DMS53 (cell line): Measurements from ENCODE around the gene ARL11.
"Not testable (repeated sequence)": the region's sequence is repeated elsewhere in the genome, so short reads cannot be mapped to it uniquely, and the experiment has no call there.

Experiments used
- DNase-seq: peaks from one replicate; lab custom pipeline; 2025; lab: John Stamatoyannopoulos, UW

Gene ARL11

DNA sequence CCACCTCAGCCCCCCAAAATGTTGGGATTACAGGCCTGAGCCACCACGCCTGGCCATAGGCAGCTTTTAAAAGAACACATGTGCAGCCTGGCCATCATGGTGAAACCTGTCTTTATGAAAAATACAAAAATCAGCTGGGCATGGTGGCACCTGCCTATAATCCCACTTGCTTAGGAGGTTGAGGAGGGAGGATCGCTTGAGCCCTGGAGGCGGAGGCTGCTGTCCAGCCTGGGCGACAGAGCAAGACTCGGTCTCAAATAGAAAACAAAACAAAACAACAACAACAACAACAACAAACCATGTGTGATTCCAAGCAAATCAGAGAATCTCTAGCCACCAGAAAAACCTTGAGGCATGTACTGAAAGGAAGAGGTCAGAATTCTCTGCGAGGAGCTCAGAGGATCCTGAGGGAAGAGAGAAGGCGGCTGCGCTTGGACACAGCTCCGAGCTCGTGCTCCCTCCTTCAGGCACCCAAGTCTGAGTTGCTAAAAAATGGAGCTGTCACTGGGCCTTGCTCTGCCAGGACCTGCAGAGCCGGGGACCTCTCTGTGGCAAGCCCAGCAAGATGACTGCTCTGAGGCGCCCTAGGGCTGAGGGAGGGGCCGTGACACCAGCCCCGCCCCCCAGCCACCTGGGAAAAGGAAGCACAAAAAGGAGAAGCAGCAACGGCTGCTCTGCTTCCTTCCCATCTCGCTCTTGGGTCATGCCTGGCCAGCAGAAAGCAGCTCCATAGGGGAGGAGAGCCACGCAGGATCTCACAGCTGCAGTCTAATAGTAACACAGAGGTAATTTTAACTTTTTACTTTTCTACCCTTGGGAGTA lies at the start of gene ARL11:
Gene ARL11, plus strand, starts transcription at position 677 of the 822 bp plus-strand sequence. CDS start 1,941 bp downstream, outside the sequence.
- DNase-seq, result no peak

DNA sequence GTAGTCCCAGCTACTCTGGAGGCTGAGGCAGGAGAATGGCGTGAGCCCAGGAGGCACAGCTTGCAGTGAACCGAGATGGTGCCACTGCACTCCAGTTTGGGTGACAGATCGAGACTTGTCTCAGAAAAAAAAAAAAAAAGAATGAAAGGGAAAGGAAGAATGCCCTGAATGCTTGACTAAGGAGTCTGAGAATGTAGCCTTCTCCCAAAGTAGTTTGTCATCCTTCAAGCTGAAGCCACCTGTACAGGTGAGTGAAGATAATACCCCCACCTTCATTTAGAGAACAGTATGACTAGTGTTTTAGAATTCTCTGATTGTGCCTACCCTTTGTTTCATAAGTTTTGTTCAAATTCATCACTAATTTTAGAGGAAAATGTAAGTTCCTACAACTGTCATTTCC lies 48.8 kb upstream of the ARL11 start:
- DNase-seq, result no peak

GRCh38 chr13:49580980-49581680 lies 47.2 kb upstream of the ARL11 start:
- no peak for DNase-seq

DNA sequence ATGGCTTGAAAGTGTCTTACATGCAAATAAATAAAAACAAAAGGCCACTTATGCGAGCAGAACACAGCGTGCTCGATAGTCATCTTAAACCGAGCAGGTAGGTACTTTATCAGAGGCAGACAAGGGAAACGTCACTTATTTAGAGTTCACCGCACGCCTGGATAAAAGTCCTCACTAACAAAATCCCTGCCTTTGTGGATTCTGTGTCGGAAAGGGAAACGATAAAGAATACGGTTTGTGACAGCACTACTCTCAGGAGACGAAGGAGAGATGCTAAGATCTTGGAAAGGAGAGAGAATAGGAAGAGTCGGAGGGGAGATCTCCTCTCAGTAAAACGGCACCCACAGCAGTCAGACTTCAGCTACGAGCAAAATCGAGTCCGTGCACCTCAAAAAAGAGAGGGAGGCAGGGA lies 43.5 kb upstream of the ARL11 start:
- DNase-seq, result peak; percentile 35

DNA sequence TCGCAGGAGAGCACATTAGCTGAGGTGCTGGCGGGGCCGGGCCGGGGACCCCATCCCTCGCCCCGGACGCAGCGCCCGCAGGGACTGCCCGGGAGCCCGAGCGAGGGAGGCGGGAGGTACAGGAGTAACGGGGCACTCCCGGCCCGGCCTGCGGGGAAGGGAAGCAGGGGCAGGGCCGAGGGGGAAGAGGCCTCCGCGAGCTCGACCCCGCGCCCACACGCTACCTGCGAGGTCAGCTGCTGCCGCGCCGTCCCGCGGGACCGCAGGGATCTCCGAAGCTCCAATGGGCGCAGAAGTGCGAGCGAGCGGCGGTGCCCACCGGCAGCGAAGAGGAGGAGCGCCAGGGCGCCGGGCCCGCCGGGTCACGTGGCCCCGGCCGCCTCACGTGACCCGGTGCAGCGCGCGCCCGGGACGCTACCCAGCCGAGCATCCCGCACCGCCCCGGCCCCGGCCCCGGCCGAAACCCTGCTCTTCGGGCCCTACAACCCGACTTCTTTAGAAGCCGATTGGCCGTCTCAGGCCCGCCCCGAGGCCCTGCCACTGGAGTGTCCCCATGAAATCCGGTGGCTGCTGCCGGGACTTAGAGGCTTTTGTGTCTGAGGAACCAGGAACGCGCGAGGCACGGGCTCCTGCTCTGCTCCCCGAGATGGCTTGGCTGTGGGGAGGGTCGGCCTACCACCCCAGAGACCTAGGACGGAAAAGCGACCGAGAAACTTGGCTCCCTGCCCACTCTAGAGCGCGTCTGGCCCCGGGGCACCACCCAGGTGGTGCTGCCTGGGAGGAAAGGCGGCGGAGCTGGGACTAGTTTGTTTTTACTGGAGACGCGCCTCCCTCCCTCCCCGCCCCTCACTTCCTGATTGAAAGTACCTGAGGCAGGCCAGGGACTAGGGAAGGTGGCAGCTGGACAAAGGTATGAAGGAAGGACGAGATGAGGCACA lies 42.8 kb upstream of the ARL11 start, which contains the start of gene RCBTB1:
Gene RCBTB1, minus strand, starts transcription at position 339 of the 938 bp plus-strand sequence. CDS start 18,279 bp downstream, outside the sequence.
- DNase-seq, result peak; percentile 87

DNA sequence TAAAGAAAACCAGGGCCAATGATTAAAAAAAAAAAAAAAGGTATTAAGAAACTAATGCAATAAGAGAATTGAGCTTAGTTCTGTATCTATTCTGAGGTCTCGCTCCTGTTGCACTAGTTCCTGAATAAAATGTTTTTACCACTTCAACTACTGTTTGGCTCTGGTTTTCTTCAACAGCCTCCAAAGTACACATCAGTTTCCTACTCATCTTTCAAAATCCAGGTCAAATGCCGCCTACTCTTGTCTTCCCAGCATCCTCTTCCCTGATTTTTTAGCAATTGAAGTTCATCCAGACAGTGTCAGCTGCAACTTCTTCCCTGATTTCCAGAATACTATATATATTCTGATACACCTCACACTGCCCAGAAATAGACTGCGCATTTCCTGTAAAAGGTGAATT lies 41.6 kb upstream of the ARL11 start:
- DNase-seq, result no peak

GRCh38 chr13:49587311-49587847 lies 40.9 kb upstream of the ARL11 start:
- peak; percentile 12 for DNase-seq

DNA sequence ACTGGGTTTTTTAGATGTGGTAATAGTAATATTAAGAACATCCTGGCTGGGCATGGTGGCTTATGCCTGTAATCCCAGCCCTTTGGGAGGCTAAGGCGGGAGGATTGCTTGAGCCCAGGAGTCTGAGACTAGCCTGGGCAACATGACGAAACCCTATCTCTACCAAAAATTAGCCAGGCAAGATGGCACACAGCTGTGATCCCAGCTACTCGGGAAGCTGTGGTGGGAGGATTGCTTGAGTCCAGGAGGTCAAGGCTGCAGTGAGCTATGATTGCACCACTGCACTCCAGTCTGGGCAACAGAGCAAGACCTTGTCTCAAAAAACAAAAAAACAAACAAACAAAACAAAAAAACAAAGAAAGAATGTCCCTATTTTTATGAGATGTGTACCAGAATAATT lies 37.6 kb upstream of the ARL11 start:
- not testable (repeated sequence) for DNase-seq

- not testable (repeated sequence) for DNase-seq
Measured at GRCh38 chr13:49593876-49594275, 34.4 kb upstream of the ARL11 start.

DNA sequence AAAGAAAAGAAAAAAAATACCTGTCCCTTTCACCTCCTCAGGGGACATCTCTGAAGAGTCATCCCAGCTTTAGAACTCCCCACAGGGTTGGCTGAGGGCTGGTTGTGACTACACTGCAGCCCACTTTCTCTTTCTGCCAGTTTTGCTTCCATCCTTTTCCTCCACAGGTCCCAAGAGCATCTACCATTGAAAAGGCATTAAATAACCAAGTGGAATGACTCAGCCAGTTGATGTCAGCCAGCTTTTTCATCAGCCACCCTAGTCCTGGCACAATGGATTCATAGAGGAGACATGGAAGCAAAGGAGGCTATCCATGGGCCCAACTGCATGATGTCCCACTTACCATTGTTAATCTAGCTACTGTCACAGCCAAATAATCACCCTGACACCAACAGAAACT lies 33.7 kb upstream of the ARL11 start:
- no peak for DNase-seq

GRCh38 chr13:49596221-49596620 lies 32.1 kb upstream of the ARL11 start:
- no peak for DNase-seq

DNA sequence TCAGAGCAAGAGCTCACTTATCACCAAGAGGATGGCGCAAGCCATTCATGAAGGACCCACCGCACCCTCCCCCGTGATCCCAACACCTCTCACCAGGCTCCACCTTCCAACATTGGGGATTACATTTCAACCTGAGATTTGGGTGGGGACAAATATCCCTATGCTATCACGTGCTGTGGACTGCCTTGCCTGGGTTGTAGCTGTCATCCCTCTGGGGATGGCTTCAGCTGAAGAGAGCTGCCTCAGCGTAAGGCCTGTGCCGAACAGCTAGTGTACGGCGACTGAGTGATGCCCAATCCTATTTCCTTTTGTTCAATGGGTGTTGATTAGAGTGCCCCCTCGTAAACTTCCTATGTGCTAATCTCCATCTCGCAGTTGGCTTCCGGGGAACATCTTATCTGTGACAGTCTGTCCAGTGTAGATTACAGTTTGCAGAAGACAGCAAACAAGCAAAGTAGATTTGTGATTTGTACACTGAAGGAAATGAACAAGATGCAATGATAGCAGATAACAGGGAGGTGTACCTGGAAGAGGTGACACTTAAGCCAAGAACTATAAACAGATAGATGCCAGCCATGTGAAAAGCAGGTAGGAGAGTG lies 31.2 kb upstream of the ARL11 start:
- DNase-seq, result no peak

GRCh38 chr13:49602005-49602404 lies 26.3 kb upstream of the ARL11 start:
- DNase-seq, result no peak

GRCh38 chr13:49602615-49603014 lies 25.7 kb upstream of the ARL11 start:
- not testable (repeated sequence) for DNase-seq

DNA sequence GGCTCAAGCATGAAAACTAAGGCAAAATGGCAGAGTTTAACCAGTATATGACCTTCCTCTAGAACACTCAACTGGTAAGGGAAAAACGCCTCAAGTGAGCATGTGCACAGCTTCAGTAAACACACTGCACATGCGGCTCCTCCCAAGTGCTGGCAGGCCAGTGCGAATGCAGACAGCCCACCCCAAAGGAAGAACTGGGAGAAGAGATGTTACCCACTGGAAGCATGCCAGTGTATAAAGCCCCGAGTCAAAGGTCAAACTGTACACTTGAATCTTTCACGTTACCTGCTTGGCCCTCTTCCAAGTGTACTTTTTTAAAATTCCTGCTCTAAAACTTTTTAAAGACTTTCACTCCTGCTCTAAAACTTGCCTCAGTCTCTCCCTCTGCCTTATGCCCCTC lies 23.7 kb upstream of the ARL11 start:
- DNase-seq, result peak; percentile 6

GRCh38 chr13:49606747-49607648 lies 21.3 kb upstream of the ARL11 start:
- DNase-seq, result peak; percentile 90

GRCh38 chr13:49607761-49608160 lies 20.5 kb upstream of the ARL11 start:
- DNase-seq, result no peak

DNA sequence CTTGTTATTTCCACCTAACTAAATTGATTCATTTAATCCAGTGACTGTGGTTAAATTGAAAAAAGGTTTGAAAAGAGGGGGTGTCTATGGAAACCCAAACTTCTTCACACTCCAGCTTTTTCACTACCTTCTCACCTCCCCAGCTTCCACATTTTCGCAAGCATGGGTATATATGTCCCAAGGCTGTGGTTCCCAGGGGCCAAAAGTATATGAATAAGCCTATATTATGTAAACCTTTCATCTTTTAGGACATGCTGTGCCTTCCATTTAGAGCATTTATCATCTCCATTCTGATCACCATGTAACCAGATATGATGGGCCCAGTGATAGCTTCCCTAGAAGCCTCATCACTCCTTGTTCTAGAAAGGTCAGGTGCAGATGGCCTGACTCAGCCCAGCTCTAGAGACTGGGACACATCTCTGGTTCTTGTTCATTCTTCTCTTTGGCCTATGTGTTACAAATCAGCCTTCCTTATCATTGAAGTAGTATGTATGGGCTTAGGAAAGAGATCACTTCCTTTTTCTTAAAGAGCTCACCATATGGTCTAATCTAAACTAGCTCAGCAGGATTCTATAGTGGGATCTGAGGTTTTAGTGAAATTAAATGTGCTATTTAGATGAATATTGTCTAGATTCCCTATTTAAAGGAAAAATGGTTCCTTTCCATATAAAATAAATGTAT lies 19.5 kb upstream of the ARL11 start:
- DNase-seq, result no peak

- peak; percentile 82 for DNase-seq
Measured at GRCh38 chr13:49610176-49610575, 18.1 kb upstream of the ARL11 start.

- DNase-seq, result not testable (repeated sequence)
Measured at GRCh38 chr13:49612042-49612441, 16.3 kb upstream of the ARL11 start.
